Stomach (tissue), 4 donors: ENCODE data around the gene MCRS1.

Source experiments
- POLR2AphosphoS5 ChIP-seq, 3 donors: sonication (generic); formaldehyde crosslinking; IDR thresholded peaks; one replicate each; pipeline ENCODE4 v1.6.1; 2016; ENCODE audit warnings: antibody characterized with exemption in 3 of 3
- TF ChIP-seq, protein P1 (sequence below), 7 experiments: fragments of 450-650 bp in 4 of 7; fragments of 200-600 bp in 3 of 7; sonication (generic) in 3 of 7; IDR thresholded peaks; one replicate each; pipeline ENCODE4 v1.5.1; 2016 to 2019; ENCODE audit warnings: antibody characterized with exemption in 7 of 7, control low read depth in 2 of 7, mild to moderate bottlenecking in 1 of 7

DNA sequence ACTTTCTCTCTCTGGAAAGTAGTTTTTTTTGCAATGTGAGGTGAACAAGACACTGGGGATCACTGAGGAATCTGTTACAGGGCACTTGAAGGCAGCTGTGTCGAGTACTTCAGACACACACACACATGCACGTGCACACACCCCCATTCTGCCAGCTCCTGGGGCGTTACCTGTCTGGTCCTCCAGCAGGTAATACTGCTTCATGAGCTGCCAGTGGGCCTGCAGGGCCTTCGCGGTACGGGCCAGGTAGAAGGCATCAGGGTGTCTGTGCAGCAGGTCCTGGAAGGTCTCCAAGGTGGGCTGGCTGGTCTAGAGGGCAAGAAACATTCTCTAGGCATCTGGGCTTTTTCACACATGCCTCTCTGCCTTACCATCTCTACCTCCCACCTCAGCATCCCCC lies 5.1 kb downstream of the MCRS1 start:
- no peak for TF ChIP-seq POLR2AphosphoS5 (IDR thresholded peaks at IDR 0.05)
- TF ChIP-seq, protein P1, sequence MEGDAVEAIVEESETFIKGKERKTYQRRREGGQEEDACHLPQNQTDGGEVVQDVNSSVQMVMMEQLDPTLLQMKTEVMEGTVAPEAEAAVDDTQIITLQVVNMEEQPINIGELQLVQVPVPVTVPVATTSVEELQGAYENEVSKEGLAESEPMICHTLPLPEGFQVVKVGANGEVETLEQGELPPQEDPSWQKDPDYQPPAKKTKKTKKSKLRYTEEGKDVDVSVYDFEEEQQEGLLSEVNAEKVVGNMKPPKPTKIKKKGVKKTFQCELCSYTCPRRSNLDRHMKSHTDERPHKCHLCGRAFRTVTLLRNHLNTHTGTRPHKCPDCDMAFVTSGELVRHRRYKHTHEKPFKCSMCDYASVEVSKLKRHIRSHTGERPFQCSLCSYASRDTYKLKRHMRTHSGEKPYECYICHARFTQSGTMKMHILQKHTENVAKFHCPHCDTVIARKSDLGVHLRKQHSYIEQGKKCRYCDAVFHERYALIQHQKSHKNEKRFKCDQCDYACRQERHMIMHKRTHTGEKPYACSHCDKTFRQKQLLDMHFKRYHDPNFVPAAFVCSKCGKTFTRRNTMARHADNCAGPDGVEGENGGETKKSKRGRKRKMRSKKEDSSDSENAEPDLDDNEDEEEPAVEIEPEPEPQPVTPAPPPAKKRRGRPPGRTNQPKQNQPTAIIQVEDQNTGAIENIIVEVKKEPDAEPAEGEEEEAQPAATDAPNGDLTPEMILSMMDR (IDR thresholded peaks at IDR 0.05), result no peak
